OCI-LY7 (cell line): ENCODE results near the gene TSPO. TPM values are rescaled to one million over a fixed set of nuclear protein-coding genes. Genes with fewer than 3 reads are reported as not detected.

Experiments used
- BruUV-seq: library from RNA; stranded (reverse); fragments of 400-500 nt; replicated peaks from 2 replicates; lab custom pipeline; 2021; lab: Mats Ljungman, UMichigan
- CTCF ChIA-PET: fragments of 300-600 bp; sonication (Branson Sonifier 250); formaldehyde crosslinking; loops from one replicate; lab custom pipeline; 2022; ENCODE audit warnings: antibody characterized with exemption; ENCODE audit not compliant: unreplicated experiment; lab: Charles Lee
- POLR2A ChIA-PET: fragments of 300-600 bp; sonication (Branson Sonifier 250); formaldehyde crosslinking; loops from one replicate; lab custom pipeline; 2022; ENCODE audit warnings: antibody characterized with exemption; lab: Charles Lee
- DNase-seq: peaks from one replicate; pipeline ENCODE4 v3.0.0-alpha.2; 2015; ENCODE audit warnings: low spot score
- H2AFZ ChIP-seq: fragments of 200-600 bp; sonication (generic), shearing (Covaris generic); 2 replicates; pipeline ENCODE4 v1.6.1; 2014; ENCODE audit warnings: mild to moderate bottlenecking, antibody characterized with exemption, low read length, moderate library complexity
- H3K27ac ChIP-seq: fragments of 200-600 bp; sonication (generic); 2 replicates; pipeline ENCODE4 v1.5.1; 2014; ENCODE audit warnings: mixed run types, low read depth, mild to moderate bottlenecking, moderate library complexity, low read length, inconsistent platforms; ENCODE audit not compliant: poor library complexity, severe bottlenecking
- H3K36me3 ChIP-seq: fragments of 200-600 bp; sonication (generic); 2 replicates; pipeline ENCODE4 v1.6.1; 2014; ENCODE audit warnings: mild to moderate bottlenecking, antibody characterized with exemption, low read length, moderate library complexity, mixed read lengths; ENCODE audit not compliant: insufficient read depth
- H3K4me1 ChIP-seq: fragments of 200-600 bp; sonication (generic); 2 replicates; pipeline ENCODE4 v1.5.1; 2014; ENCODE audit warnings: mild to moderate bottlenecking, low read length; ENCODE audit not compliant: insufficient read depth, poor library complexity, severe bottlenecking
- H3K4me2 ChIP-seq: fragments of 200-600 bp; sonication (generic); 2 replicates; pipeline ENCODE4 v1.6.1; 2014; ENCODE audit warnings: mild to moderate bottlenecking, low read length
- H3K4me3 ChIP-seq: fragments of 200-600 bp; sonication (generic); 2 replicates; pipeline ENCODE4 v1.5.1; 2014; ENCODE audit warnings: mild to moderate bottlenecking, low read depth, low read length; ENCODE audit not compliant: poor library complexity, severe bottlenecking
- H3K79me2 ChIP-seq: fragments of 200-600 bp; sonication (generic); 2 replicates; pipeline ENCODE4 v1.6.1; 2016; ENCODE audit warnings: low read depth, mild to moderate bottlenecking, low read length, moderate library complexity, mixed read lengths; ENCODE audit not compliant: insufficient read depth
- H3K9me2 ChIP-seq: fragments of 200-600 bp; sonication (generic); 2 replicates; pipeline ENCODE4 v1.6.1; 2016; ENCODE audit warnings: mild to moderate bottlenecking, low read length, mixed read lengths; ENCODE audit not compliant: insufficient read depth
- H3K9me3 ChIP-seq: fragments of 200-600 bp; sonication (generic); 2 replicates; pipeline ENCODE4 v1.6.1; 2014; ENCODE audit warnings: mild to moderate bottlenecking, mixed run types, low read length, mixed read lengths
- H4K20me1 ChIP-seq: fragments of 200-600 bp; sonication (generic); 2 replicates; pipeline ENCODE4 v1.6.1; 2014; ENCODE audit warnings: mild to moderate bottlenecking, antibody characterized with exemption, low read length, moderate library complexity, mixed read lengths; ENCODE audit not compliant: insufficient read depth
- EZH2phosphoT487 ChIP-seq: fragments of 200-600 bp; sonication (generic); IDR thresholded peaks from 2 replicates; pipeline ENCODE4 v1.6.1; 2018; ENCODE audit warnings: low read depth, borderline replicate concordance, mild to moderate bottlenecking, mixed run types, antibody characterized with exemption, low read length, moderate library complexity, mixed read lengths
- intact Hi-C: fragments of 100-400 bp; cut with micrococcal nuclease; formaldehyde crosslinking; loops from one replicate; pipeline ENCODE4 v1.10.0; 2022; ENCODE audit not compliant: unreplicated experiment
- total RNA-seq, 2 experiments: library from RNA; depleted of rRNA in 1 of 2; stranded (reverse); fragments of >200 nt in 1 of 2; shearing (Covaris generic) in 1 of 2; gene quantifications; 2 replicates each; pipeline ENCODE4 v1.2.3, GENCODE V29; 2014 to 2022
- TF ChIP-seq, protein P1 (sequence below): fragments of 200-600 bp; sonication (generic); conservative IDR thresholded peaks from 2 replicates; pipeline ENCODE4 v1.5.1; 2014; ENCODE audit warnings: mild to moderate bottlenecking, antibody characterized with exemption, low read length, moderate library complexity, mixed read lengths

Gene TSPO
- total RNA-seq, 2 experiments from 2014 or later: 47.1 to 69.9 TPM

DNA sequence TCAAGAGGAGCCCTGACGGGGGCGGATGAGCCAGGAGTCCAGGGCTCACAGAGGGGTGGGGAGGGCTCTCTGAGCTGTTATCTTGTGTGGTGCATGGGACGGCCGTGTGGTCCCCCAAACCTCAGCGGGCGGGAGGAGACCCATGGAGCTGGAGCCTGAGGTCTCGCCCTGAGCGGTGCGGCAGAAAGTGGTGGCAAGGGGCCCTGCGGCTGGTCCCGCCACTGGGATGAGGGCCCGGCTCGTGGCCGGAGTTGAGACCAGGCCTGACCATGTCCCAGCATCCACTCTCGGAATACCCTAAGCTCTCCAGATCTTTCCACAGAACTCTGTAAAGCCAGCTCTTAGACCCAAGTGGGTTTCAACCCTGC lies 58.1 kb downstream of the TSPO start:
- H3K36me3 ChIP-seq: no peaks in the 10 kb centered on the region
- CTCF ChIA-PET: interaction anchor here (0.5 kb wide), 1 partner anchor 341 kb away, joined by 3 read pairs; no protein-coding TSS in a partner anchor
- POLR2A ChIA-PET: interaction anchor here (0.6 kb wide), 1 partner anchor 10 kb away, joined by 4 read pairs; no protein-coding TSS in a partner anchor
- H3K4me2 ChIP-seq: no peak overlapping the region
- H2AFZ ChIP-seq: no peak overlapping the region
- no TSS peak for BruUV-seq
- no peaks in the 10 kb centered on the region for H3K9me2 ChIP-seq
- no peaks in the 10 kb centered on the region for H4K20me1 ChIP-seq
- TF ChIP-seq EZH2phosphoT487: no peak
- TF ChIP-seq, protein P1, sequence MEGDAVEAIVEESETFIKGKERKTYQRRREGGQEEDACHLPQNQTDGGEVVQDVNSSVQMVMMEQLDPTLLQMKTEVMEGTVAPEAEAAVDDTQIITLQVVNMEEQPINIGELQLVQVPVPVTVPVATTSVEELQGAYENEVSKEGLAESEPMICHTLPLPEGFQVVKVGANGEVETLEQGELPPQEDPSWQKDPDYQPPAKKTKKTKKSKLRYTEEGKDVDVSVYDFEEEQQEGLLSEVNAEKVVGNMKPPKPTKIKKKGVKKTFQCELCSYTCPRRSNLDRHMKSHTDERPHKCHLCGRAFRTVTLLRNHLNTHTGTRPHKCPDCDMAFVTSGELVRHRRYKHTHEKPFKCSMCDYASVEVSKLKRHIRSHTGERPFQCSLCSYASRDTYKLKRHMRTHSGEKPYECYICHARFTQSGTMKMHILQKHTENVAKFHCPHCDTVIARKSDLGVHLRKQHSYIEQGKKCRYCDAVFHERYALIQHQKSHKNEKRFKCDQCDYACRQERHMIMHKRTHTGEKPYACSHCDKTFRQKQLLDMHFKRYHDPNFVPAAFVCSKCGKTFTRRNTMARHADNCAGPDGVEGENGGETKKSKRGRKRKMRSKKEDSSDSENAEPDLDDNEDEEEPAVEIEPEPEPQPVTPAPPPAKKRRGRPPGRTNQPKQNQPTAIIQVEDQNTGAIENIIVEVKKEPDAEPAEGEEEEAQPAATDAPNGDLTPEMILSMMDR: no peak
- intact Hi-C loops: no loop called here
- H3K27ac ChIP-seq: no peak overlapping the region
- no peaks in the 10 kb centered on the region for H3K4me1 ChIP-seq
- H3K9me3 ChIP-seq: no peaks in the 10 kb centered on the region
- no peak for DNase-seq
- H3K79me2 ChIP-seq: no peaks in the 10 kb centered on the region
- H3K4me3 ChIP-seq: no peak overlapping the region

DNA sequence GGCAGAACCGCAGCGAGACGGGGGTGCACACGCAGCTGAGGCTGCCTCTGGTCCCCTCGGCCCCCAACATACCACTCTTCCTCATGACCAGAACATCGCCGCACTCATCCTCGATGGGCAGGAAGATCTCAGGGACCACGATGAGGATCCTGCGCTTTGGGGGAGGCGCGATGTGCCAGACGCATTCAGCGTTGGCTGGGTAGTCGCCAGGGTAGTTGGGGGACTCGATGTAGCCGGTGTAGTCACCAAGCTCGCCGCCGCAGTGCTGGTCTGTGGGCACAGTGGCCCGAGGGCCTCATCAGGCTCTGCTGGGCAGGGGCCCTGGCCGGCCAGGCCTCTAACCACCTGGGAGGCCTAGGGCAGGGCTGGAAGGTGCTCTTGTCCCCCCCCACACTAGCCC lies 58.6 kb downstream of the TSPO start:
- no peak overlapping the region for H2AFZ ChIP-seq
- H3K79me2 ChIP-seq: no peaks in the 10 kb centered on the region
- intact Hi-C loops: no loop called here
- CTCF ChIA-PET: interaction anchor here (0.5 kb wide), 1 partner anchor 342 kb away, joined by 3 read pairs; no protein-coding TSS in a partner anchor
- H3K4me1 ChIP-seq: no peaks in the 10 kb centered on the region
- no peak overlapping the region for H3K4me2 ChIP-seq
- H4K20me1 ChIP-seq: no peaks in the 10 kb centered on the region
- no peaks in the 10 kb centered on the region for H3K9me2 ChIP-seq
- H3K27ac ChIP-seq: no peak overlapping the region
- no peaks in the 10 kb centered on the region for H3K36me3 ChIP-seq
- DNase-seq: no peak
- POLR2A ChIA-PET: no interaction called here
- BruUV-seq: no TSS peak
- TF ChIP-seq, protein P1: no peak
- no peak for TF ChIP-seq EZH2phosphoT487
- H3K9me3 ChIP-seq: no peaks in the 10 kb centered on the region
- no peak overlapping the region for H3K4me3 ChIP-seq

DNA sequence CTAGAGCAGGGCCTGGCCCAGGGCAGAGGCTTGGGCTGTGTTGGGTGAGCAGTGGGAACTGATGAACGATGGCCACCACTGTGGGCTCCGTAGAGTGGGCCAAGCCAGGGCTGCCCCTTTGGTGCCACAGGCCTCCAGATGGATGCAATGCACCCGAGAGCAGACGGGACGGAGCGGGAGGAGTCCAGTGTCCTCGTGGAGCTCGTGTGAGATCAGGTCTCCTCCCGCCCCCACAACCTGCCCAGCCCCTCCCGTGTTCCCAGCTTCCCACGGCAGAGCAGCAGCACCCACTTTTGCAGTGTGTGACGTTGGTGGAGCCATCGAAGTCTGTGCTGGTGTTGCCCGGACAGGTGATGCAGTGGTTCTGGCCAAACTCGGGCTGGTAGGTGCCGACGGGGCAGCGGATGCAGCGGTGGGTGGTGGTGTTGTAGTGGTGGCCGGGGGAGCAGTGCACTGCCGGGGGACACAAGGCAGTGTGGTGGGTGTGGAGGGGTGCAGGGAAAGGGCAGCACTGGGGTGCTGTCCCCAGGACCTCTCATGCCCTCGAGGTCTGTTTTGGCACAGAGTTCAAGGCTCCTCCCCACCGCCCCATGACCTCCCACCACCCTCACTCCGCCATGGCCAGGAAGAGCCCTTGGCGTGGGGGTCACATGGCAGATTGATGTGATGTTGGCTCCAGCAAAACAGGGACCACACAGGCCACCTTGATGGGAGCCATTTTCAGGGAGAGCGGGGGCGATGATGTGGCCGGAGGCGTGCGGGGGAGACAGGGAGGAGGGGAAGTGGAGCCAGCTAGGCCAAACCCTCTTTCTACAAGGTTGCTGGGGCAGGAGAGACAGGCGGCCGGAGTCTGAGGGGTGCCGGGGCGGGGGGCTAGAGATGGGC lies 59.5 kb downstream of the TSPO start:
- H4K20me1 ChIP-seq: no peaks in the 10 kb centered on the region
- no peak overlapping the region for H3K27ac ChIP-seq
- H2AFZ ChIP-seq: no peak overlapping the region
- no peaks in the 10 kb centered on the region for H3K4me1 ChIP-seq
- no peaks in the 10 kb centered on the region for H3K9me2 ChIP-seq
- no peaks in the 10 kb centered on the region for H3K79me2 ChIP-seq
- TF ChIP-seq, protein P1: no peak
- no peak for TF ChIP-seq EZH2phosphoT487
- ChIA-PET POLR2A (no interaction called here), CTCF (no interaction called here)
- no TSS peak for BruUV-seq
- H3K4me2 ChIP-seq: no peak overlapping the region
- no peak overlapping the region for H3K4me3 ChIP-seq
- intact Hi-C loops: no loop called here
- H3K9me3 ChIP-seq: no peaks in the 10 kb centered on the region
- no peaks in the 10 kb centered on the region for H3K36me3 ChIP-seq
- DNase-seq: no peak
